HAP-1 (cell line): ENCODE data around the gene KCNRG.

Experiments
- DNase-seq, 2 experiments: peaks; one replicate each; pipeline ENCODE4 v3.0.0-alpha.2; 2016 to 2020; ENCODE audit warnings: low spot score in 2 of 2
- H3K27me3 ChIP-seq: fragments of 250-450 bp; sonication (Bioruptor Pico); 2 replicates; pipeline ENCODE4 v1.5.1; 2020; ENCODE audit warnings: low read depth, mild to moderate bottlenecking, moderate library complexity
- H3K36me3 ChIP-seq: fragments of 250-450 bp; sonication (Bioruptor Pico); replicated peaks from 2 replicates; pipeline ENCODE4 v1.5.1; 2020; ENCODE audit warnings: mild to moderate bottlenecking
- H3K4me1 ChIP-seq: fragments of 250-450 bp; sonication (Bioruptor Pico); 2 replicates; pipeline ENCODE4 v1.5.1; 2020; ENCODE audit warnings: mild to moderate bottlenecking
- H3K4me3 ChIP-seq: fragments of 250-450 bp; sonication (Bioruptor Pico); 2 replicates; pipeline ENCODE4 v1.5.1; 2020; ENCODE audit warnings: mild to moderate bottlenecking, moderate library complexity
- H3K9me3 ChIP-seq: fragments of 250-450 bp; sonication (Bioruptor Pico); 2 replicates; pipeline ENCODE4 v1.5.1; 2020; ENCODE audit warnings: mild to moderate bottlenecking, moderate library complexity
- in situ Hi-C: fragments of 300-500 bp; cut with MboI; formaldehyde crosslinking; loops from 3 replicates; pipeline ENCODE4 v1.14.3; 2020; ENCODE audit warnings: low sequenced_read_pairs, inconsistent platforms, mixed read lengths

The KCNRG gene

DNA sequence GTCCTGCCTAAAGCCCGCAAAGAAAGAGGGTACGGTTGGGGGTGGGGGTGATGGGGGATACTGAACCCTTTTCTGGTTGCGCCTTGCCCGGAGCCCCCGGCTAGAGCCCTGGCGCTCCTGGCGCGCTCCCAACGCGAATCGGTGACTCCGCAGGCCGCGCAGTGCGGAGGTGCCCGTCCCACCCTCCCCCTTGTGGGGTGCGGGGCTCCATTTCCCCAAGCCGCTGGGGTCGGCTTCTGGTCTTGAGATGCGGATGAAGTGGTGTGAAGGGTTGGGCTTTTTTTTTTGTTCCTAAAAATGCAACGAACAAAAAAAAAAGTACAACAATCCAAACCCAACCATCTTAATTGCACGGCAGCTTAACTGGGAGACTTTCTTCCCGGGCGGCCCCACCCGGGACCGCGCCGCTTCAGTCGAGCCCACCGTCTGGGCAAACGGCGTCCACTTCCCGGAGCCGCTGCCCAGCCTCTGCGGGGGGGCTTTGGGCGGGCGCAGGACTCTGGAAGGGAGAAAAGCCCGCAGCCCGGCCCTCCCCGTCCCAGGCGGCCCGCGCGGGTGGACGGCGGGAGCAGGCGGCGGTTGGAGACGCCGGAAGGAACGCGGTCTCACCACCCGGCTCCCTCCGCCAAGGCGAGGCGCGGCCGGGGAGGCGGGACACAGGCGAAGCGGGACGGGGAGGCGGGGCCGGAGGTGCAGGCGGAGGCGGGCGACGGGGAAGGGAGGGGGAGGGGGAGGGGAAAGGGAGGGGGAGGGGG, 18.9 kb upstream of the KCNRG start:
- H3K4me1 ChIP-seq = peaks cover 27% of the 10 kb centered on the region
- peak; percentile 91 to 95 for DNase-seq
- in situ Hi-C loops = loop anchor here (25.0 kb wide), 1 partner anchor 916 kb away; the partner anchor contains the start of gene RNASEH2B
- H3K27me3 ChIP-seq = no peaks in the 10 kb centered on the region
- peak overlapping the region; percentile 61 for H3K4me3 ChIP-seq
- no peaks in the 10 kb centered on the region for H3K9me3 ChIP-seq
- H3K36me3 ChIP-seq = peaks cover 25% of the 10 kb centered on the region

GRCh38 chr13:49996951-49997895, 18.0 kb upstream of the KCNRG start, which contains the start of gene TRIM13:
Gene TRIM13, plus strand, starts transcription at chr13:49997042. Its CDS starts 14,899 bp downstream, at chr13:50011941.
- Histone ChIP-seq H3K4me3 (peak within 1 kb of the TSS; percentile 95), H3K36me3 (peaks cover 33% of the 10 kb centered on the region), H3K9me3 (no peaks in the 10 kb centered on the region), H3K4me1 (peaks cover 27% of the 10 kb centered on the region), H3K27me3 (no peaks in the 10 kb centered on the region)
- DNase-seq = peak; percentile 80 to 88
- in situ Hi-C loops = loop anchor here (25.0 kb wide), 1 partner anchor 915 kb away; the partner anchor contains the start of gene RNASEH2B

- Histone ChIP-seq H3K27me3 (no peaks in the 10 kb centered on the region), H3K9me3 (no peaks in the 10 kb centered on the region), H3K36me3 (peaks cover 38% of the 10 kb centered on the region), H3K4me1 (peaks cover 23% of the 10 kb centered on the region), H3K4me3 (peak overlapping the region; percentile 95)
- peak in 1 of 2 experiments; percentile 15 for DNase-seq
- in situ Hi-C loops = loop anchor here (25.0 kb wide), 1 partner anchor 914 kb away; the partner anchor contains the start of gene RNASEH2B
Observed at GRCh38 chr13:49997955-49998354, 17.3 kb upstream of the KCNRG start.

- Histone ChIP-seq H3K9me3 (no peaks in the 10 kb centered on the region), H3K4me1 (peaks cover 18% of the 10 kb centered on the region), H3K36me3 (peaks cover 46% of the 10 kb centered on the region), H3K27me3 (no peaks in the 10 kb centered on the region), H3K4me3 (peak overlapping the region; percentile 95; the same call in 1 of the 2 replicates)
- DNase-seq = no peak
- in situ Hi-C loops = loop anchor here (25.0 kb wide), 1 partner anchor 913 kb away; the partner anchor contains the start of gene RNASEH2B
Observed at GRCh38 chr13:49998714-49999624, 16.3 kb upstream of the KCNRG start.

DNA sequence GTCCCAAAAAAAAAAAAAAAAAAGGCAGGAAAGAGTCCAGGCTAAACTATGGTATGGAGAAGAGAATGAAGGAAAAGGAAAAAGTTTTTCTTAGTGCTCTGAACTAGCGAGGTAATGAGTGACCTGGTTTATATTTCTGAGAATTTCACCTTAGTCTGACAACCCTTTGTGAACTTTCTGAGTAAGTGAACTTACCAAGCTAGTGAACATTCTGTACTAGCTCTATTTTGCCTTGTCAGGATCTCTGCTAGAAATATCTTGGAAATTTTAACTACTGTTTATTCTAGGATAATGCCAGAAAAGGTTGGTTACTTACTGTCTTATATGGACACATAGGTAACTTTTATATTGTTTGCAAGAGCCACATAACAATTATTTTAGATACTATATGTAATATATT, 14.0 kb upstream of the KCNRG start:
- Histone ChIP-seq H3K9me3 (no peaks in the 10 kb centered on the region), H3K4me1 (peaks cover 12% of the 10 kb centered on the region), H3K36me3 (peaks cover 54% of the 10 kb centered on the region), H3K27me3 (no peaks in the 10 kb centered on the region), H3K4me3 (no peak overlapping the region)
- in situ Hi-C loops = no loop called here
- no peak for DNase-seq

- Histone ChIP-seq H3K4me1 (no peaks in the 10 kb centered on the region; the same call in 1 of the 2 replicates), H3K4me3 (no peak overlapping the region), H3K27me3 (no peaks in the 10 kb centered on the region), H3K9me3 (no peaks in the 10 kb centered on the region), H3K36me3 (peaks cover 41% of the 10 kb centered on the region)
- in situ Hi-C loops = no loop called here
- DNase-seq = no peak
Observed at GRCh38 chr13:50006426-50007135, 8.7 kb upstream of the KCNRG start.

GRCh38 chr13:50011461-50011860, 3.8 kb upstream of the KCNRG start:
- Histone ChIP-seq H3K36me3 (peaks cover 31% of the 10 kb centered on the region), H3K4me1 (peaks cover 4% of the 10 kb centered on the region; the same call in 1 of the 2 replicates), H3K4me3 (no peak overlapping the region), H3K27me3 (no peaks in the 10 kb centered on the region), H3K9me3 (no peaks in the 10 kb centered on the region)
- in situ Hi-C loops = no loop called here
- DNase-seq = no peak

- in situ Hi-C loops = no loop called here
- H3K36me3 ChIP-seq = peaks cover 31% of the 10 kb centered on the region
- H3K9me3 ChIP-seq = no peaks in the 10 kb centered on the region
- H3K4me1 ChIP-seq = peaks cover 4% of the 10 kb centered on the region; the same call in 1 of the 2 replicates
- no peak for DNase-seq
- H3K27me3 ChIP-seq = no peaks in the 10 kb centered on the region
- H3K4me3 ChIP-seq = no peak overlapping the region
Observed at GRCh38 chr13:50012396-50013169, 2.7 kb upstream of the KCNRG start.

- H3K4me1 ChIP-seq = peaks cover 4% of the 10 kb centered on the region; the same call in 1 of the 2 replicates
- H3K36me3 ChIP-seq = peaks cover 20% of the 10 kb centered on the region
- no peaks in the 10 kb centered on the region for H3K9me3 ChIP-seq
- H3K4me3 ChIP-seq = no peak overlapping the region
- H3K27me3 ChIP-seq = no peaks in the 10 kb centered on the region
- in situ Hi-C loops = no loop called here
- no peak for DNase-seq
Observed at GRCh38 chr13:50014386-50014785, 858 bp upstream of the KCNRG start.

GRCh38 chr13:50015750-50016149, 506 bp downstream of the KCNRG start:
- Histone ChIP-seq H3K27me3 (no peaks in the 10 kb centered on the region), H3K9me3 (no peaks in the 10 kb centered on the region), H3K4me1 (peaks cover 4% of the 10 kb centered on the region; the same call in 1 of the 2 replicates), H3K36me3 (peaks cover 26% of the 10 kb centered on the region), H3K4me3 (no peak overlapping the region)
- no peak for DNase-seq
- in situ Hi-C loops = no loop called here

DNA sequence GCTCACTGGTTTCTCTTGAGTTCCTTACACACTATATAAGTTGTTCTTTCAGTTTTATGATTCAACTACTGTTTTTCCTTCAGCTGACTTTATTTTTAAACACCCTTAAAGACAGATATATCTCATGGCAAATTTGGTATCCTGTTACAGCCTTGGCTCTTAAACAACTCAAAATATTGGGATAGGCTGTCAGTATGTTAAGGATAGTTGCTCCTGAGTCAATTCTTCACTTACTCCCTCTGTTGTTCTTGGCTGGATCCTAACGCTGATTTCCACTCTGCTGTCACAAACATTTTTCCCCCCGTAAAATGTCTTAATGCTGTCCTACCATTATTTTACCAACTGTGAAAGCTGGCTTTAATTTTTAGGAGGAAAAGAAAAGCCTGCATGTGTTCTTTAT, 1.2 kb downstream of the KCNRG start:
- Histone ChIP-seq H3K27me3 (no peaks in the 10 kb centered on the region), H3K4me3 (no peak overlapping the region), H3K36me3 (peaks cover 29% of the 10 kb centered on the region), H3K9me3 (no peaks in the 10 kb centered on the region), H3K4me1 (peaks cover 4% of the 10 kb centered on the region; the same call in 1 of the 2 replicates)
- in situ Hi-C loops = no loop called here
- DNase-seq = no peak

- H3K27me3 ChIP-seq = no peaks in the 10 kb centered on the region
- in situ Hi-C loops = no loop called here
- H3K9me3 ChIP-seq = no peaks in the 10 kb centered on the region
- no peak for DNase-seq
- H3K36me3 ChIP-seq = peaks cover 15% of the 10 kb centered on the region
- H3K4me3 ChIP-seq = no peak overlapping the region
- peaks cover 4% of the 10 kb centered on the region; the same call in 1 of the 2 replicates for H3K4me1 ChIP-seq
Observed at GRCh38 chr13:50017819-50018218, 2.6 kb downstream of the KCNRG start.
